ENCODE results near the gene TSC22D1.

- TF ChIP-seq, protein P1, sequence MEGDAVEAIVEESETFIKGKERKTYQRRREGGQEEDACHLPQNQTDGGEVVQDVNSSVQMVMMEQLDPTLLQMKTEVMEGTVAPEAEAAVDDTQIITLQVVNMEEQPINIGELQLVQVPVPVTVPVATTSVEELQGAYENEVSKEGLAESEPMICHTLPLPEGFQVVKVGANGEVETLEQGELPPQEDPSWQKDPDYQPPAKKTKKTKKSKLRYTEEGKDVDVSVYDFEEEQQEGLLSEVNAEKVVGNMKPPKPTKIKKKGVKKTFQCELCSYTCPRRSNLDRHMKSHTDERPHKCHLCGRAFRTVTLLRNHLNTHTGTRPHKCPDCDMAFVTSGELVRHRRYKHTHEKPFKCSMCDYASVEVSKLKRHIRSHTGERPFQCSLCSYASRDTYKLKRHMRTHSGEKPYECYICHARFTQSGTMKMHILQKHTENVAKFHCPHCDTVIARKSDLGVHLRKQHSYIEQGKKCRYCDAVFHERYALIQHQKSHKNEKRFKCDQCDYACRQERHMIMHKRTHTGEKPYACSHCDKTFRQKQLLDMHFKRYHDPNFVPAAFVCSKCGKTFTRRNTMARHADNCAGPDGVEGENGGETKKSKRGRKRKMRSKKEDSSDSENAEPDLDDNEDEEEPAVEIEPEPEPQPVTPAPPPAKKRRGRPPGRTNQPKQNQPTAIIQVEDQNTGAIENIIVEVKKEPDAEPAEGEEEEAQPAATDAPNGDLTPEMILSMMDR (conservative IDR thresholded peaks at IDR 0.05 in 1 of 2, IDR thresholded peaks at IDR 0.05 in 1 of 2; ENCODE audit: extremely low read depth in 1 of 2, insufficient read depth in 1 of 2, low read depth in 1 of 2, low read length in 2 of 2), result no peak
- no peak for TF ChIP-seq EZH2 (IDR thresholded peaks at IDR 0.05; ENCODE audit: borderline replicate concordance, low read length)
Measured at GRCh38 chr13:44455769-44456168, 120.4 kb downstream of the TSC22D1 start.
